Ishikawa (cell line): ENCODE data around the gene TBC1D14.
A peak's percentile ranks its signal among the peaks of the same experiment; 100 is the strongest.

Experiments used
- CEBPB ChIP-seq: IDR thresholded peaks from 2 replicates; pipeline ENCODE4 v1.6.1; 2012
- CREB1 ChIP-seq: IDR thresholded peaks from 2 replicates; pipeline ENCODE4 v1.6.1; 2012; ENCODE audit warnings: low read depth
- EGR1 ChIP-seq: IDR thresholded peaks from 2 replicates; pipeline ENCODE4 v1.6.1; 2012
- EP300 ChIP-seq: IDR thresholded peaks from 2 replicates; pipeline ENCODE4 v1.6.1; 2012; ENCODE audit warnings: borderline replicate concordance
- FOXM1 ChIP-seq: IDR thresholded peaks from 2 replicates; pipeline ENCODE4 v1.6.1; 2012; ENCODE audit warnings: low read depth, borderline replicate concordance
- NFIC ChIP-seq: IDR thresholded peaks from 2 replicates; pipeline ENCODE4 v1.6.1; 2012
- RAD21 ChIP-seq: IDR thresholded peaks from 2 replicates; pipeline ENCODE4 v1.6.1; 2012; ENCODE audit warnings: low read depth
- TAF1 ChIP-seq: IDR thresholded peaks from 2 replicates; pipeline ENCODE4 v1.6.1; 2012; ENCODE audit warnings: low read depth, mild to moderate bottlenecking
- TCF12 ChIP-seq: IDR thresholded peaks from 2 replicates; pipeline ENCODE4 v1.6.1; 2012; ENCODE audit warnings: low read depth
- TEAD4 ChIP-seq: IDR thresholded peaks from 2 replicates; pipeline ENCODE4 v1.6.1; 2012
- YY1 ChIP-seq: IDR thresholded peaks from 2 replicates; pipeline ENCODE4 v1.6.1; 2012; ENCODE audit warnings: low read depth
- ZBTB7A ChIP-seq: IDR thresholded peaks from 2 replicates; pipeline ENCODE4 v1.6.1; 2012; ENCODE audit warnings: low read depth
- TF ChIP-seq, protein P1 (sequence below): IDR thresholded peaks from 2 replicates; pipeline ENCODE4 v1.6.1; 2012
- TF ChIP-seq, protein P2 (sequence below): IDR thresholded peaks from 2 replicates; pipeline ENCODE4 v1.6.1; 2012; ENCODE audit warnings: low read depth, mild to moderate bottlenecking
- TF ChIP-seq, protein P3 (sequence below): IDR thresholded peaks from 2 replicates; pipeline ENCODE4 v1.6.1; 2012

The TBC1D14 gene

DNA sequence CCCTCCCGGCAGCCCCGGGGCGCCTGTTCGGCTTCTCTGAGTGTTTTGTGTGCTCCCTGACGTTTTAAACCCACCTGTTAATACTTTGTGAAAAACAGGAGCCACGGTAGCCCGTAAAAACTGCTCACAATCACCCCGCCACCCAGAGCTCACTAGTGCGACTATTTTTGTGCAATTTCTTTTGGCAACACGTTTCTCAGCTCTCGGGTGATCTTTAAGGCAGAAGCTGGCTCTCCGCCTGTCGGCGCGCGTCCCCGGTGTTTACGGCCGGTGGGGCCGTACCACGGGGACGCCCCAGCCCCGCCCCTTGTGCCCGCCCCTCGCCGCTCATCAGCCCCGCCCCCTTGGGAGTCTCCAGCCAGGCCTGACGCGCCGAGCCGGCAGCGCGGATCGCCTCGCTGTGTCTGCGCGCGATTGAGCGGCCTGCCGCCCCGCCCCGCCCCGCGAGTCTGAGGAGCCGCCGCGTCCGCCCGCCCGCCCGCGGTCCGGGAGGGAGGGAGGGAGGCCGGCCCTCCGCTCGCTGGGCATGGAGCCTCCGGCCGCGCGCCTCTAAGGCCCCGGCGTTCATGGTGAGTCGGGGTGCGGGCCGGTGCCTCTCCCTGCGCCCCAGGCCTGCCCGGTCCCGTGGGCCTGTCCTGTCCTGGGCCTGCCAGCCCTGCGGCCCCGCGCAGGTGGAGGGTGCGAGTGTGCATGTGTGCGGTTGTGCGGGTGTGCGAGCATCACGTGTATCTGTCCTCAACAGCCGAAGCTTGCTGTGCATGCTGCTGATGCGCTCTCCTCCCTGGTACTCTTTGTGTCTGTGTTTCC lies 77.4 kb downstream of the TBC1D14 start:
- TF ChIP-seq, protein P1, sequence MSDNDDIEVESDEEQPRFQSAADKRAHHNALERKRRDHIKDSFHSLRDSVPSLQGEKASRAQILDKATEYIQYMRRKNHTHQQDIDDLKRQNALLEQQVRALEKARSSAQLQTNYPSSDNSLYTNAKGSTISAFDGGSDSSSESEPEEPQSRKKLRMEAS, result peak; percentile 95
- TF ChIP-seq CREB1 (no peak), TEAD4 (peak; percentile 16; the same call in 1 of the 2 replicates), TAF1 (0 out of 2 replicates have a peak, but pooled peaks have one; percentile 33), EP300 (no peak), YY1 (peak; percentile 85)
- TF ChIP-seq, protein P2, sequence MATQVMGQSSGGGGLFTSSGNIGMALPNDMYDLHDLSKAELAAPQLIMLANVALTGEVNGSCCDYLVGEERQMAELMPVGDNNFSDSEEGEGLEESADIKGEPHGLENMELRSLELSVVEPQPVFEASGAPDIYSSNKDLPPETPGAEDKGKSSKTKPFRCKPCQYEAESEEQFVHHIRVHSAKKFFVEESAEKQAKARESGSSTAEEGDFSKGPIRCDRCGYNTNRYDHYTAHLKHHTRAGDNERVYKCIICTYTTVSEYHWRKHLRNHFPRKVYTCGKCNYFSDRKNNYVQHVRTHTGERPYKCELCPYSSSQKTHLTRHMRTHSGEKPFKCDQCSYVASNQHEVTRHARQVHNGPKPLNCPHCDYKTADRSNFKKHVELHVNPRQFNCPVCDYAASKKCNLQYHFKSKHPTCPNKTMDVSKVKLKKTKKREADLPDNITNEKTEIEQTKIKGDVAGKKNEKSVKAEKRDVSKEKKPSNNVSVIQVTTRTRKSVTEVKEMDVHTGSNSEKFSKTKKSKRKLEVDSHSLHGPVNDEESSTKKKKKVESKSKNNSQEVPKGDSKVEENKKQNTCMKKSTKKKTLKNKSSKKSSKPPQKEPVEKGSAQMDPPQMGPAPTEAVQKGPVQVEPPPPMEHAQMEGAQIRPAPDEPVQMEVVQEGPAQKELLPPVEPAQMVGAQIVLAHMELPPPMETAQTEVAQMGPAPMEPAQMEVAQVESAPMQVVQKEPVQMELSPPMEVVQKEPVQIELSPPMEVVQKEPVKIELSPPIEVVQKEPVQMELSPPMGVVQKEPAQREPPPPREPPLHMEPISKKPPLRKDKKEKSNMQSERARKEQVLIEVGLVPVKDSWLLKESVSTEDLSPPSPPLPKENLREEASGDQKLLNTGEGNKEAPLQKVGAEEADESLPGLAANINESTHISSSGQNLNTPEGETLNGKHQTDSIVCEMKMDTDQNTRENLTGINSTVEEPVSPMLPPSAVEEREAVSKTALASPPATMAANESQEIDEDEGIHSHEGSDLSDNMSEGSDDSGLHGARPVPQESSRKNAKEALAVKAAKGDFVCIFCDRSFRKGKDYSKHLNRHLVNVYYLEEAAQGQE, result no peak
- TF ChIP-seq, protein P3, sequence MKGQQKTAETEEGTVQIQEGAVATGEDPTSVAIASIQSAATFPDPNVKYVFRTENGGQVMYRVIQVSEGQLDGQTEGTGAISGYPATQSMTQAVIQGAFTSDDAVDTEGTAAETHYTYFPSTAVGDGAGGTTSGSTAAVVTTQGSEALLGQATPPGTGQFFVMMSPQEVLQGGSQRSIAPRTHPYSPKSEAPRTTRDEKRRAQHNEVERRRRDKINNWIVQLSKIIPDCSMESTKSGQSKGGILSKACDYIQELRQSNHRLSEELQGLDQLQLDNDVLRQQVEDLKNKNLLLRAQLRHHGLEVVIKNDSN, result peak; percentile 65

DNA sequence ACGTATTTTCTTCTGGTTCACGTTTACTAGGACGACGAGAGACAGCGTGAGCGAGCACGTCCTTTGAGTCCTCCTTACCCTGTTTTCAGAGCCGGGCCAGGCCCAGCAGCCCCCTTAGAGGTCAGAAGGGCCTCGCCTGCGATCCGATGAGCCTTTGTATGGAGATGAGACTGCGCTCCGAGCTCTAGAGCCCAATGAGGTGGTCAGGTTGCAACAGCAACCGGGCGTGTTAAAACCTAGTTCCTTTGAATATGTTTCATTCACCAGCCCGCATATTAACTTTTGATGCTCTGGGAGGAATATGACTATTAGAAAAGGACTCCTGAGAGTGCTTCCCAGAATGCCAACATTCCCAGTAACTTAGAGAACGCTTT lies 77.9 kb downstream of the TBC1D14 start:
- TF ChIP-seq TEAD4 (no peak), YY1 (no peak), CREB1 (no peak), EP300 (no peak), EGR1 (no peak), TCF12 (no peak), NFIC (no peak), RAD21 (no peak), ZBTB7A (no peak)
- TF ChIP-seq, protein P1, result no peak; the same call in 1 of the 2 replicates

DNA sequence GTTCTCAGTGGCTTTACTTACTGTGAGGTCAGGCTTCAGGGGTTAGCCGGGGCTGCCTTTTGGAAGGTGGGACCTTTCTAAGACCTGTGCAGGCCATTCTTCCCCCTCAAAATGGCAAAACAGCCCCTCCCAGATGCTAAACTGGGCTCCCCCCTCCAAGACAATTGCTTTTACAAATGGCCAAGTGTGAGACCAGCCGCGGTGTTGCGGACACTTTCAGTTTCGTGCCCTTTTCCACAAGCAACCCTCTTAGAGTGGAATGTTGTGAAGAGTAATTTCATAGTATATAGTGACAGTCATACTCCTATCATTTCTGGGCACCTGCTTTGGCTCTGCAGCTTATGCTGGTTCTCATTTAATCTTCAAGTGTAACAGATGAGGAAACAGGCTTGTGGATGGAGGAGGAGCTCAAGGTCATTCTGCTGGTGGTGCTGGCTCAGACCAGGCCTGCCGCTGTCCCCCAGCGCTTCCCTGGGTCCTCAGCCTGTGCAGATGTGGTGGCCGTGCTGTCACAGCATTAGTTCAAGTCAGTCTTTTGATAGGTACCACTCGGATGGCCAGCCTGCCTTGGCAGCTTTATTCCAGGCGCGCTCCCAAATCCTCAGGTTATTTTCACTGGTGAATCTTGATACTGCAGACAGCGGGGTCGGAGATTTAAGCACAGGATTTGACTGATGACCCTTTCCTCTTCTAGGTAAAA lies 78.5 kb downstream of the TBC1D14 start:
- TF ChIP-seq RAD21, result no peak
- TF ChIP-seq TEAD4, result no peak
- TF ChIP-seq FOXM1, result no peak
- no peak for TF ChIP-seq TCF12
- TF ChIP-seq, protein P2, result no peak
- TF ChIP-seq TAF1, result no peak
- no peak for TF ChIP-seq EP300
- TF ChIP-seq ZBTB7A, result no peak
- TF ChIP-seq NFIC, result no peak
- TF ChIP-seq YY1, result no peak
- TF ChIP-seq CEBPB, result no peak
- TF ChIP-seq CREB1, result no peak
- no peak for TF ChIP-seq EGR1

DNA sequence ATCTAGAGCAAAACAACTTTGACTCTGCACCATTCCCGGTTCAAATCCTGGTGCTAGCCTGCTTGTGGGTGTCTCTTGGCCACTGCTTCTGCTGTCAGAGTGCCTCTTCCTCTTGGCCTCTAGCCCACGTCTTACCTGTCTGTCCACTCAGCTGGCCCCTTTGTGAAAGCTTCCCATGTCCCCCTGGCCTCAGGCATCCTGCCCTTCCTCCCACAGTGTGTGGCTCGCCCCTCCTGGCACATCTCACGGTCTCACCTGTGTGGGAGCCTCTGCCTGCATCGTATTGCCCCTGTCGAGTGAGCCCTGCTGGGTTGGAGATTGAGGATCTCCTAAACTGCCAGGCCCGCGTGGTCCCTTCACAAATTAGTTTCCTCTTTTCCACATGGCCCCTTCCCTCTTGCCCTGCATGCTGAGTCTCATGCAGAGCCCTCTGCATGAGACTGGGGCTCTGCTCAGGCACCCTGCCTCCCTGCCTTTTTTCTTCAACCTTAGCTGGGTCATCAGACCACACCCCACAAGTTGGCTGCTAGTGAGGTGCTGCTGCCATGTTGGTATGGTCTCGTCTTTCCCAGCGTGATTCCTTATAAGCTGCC lies 79.8 kb downstream of the TBC1D14 start:
- TF ChIP-seq TEAD4 (no peak), RAD21 (no peak), CEBPB (no peak)
- TF ChIP-seq, protein P2, result no peak
